Neuronal stem cell (in vitro differentiated cells): ENCODE results near the gene FABP3.

ENCODE experiments used
- DNase-seq: peaks from one replicate; pipeline ENCODE4 v3.0.0-alpha.2; 2013; ENCODE audit warnings: low spot score
- H2AFZ ChIP-seq: one replicate; pipeline ENCODE4 v1.6.1; 2013; ENCODE audit warnings: mild to moderate bottlenecking, low read length, inconsistent platforms
- H2AK5ac ChIP-seq: 2 replicates; pipeline ENCODE4 v1.6.1; 2013; ENCODE audit warnings: low read depth, mild to moderate bottlenecking, inconsistent platforms, low read length, moderate library complexity, mixed read lengths
- H2BK120ac ChIP-seq: 2 replicates; pipeline ENCODE4 v1.6.1; 2013; ENCODE audit warnings: low read depth, mild to moderate bottlenecking, inconsistent platforms, low read length, moderate library complexity, mixed read lengths
- H2BK12ac ChIP-seq: one replicate; pipeline ENCODE4 v1.6.1; 2013; ENCODE audit warnings: low read length, inconsistent platforms
- H2BK15ac ChIP-seq: 2 replicates; pipeline ENCODE4 v1.6.1; 2013; ENCODE audit warnings: mild to moderate bottlenecking, low read length, inconsistent platforms, mixed read lengths
- H2BK5ac ChIP-seq: one replicate; pipeline ENCODE4 v1.6.1; 2013; ENCODE audit warnings: inconsistent platforms, mild to moderate bottlenecking, low read length, moderate library complexity
- H3K14ac ChIP-seq: one replicate; pipeline ENCODE4 v1.6.1; 2013; ENCODE audit warnings: low read length, inconsistent platforms
- H3K18ac ChIP-seq: 2 replicates; pipeline ENCODE4 v1.6.1; 2013; ENCODE audit warnings: low read length, inconsistent platforms
- H3K23ac ChIP-seq: 2 replicates; pipeline ENCODE4 v1.6.1; 2013; ENCODE audit warnings: low read depth, mild to moderate bottlenecking, mixed read lengths, low read length, inconsistent platforms; ENCODE audit not compliant: poor library complexity
- H3K27ac ChIP-seq: replicated peaks from 3 replicates; pipeline ENCODE4 v1.5.1; 2013; ENCODE audit warnings: low read length, inconsistent platforms
- H3K27me3 ChIP-seq, 3 experiments: 2 replicates each; pipeline ENCODE4 v1.6.1; 2013; ENCODE audit warnings: low read length in 3 of 3, mild to moderate bottlenecking in 2 of 3, inconsistent platforms in 1 of 3, low read depth in 1 of 3, mixed read lengths in 1 of 3, moderate library complexity in 1 of 3; ENCODE audit not compliant: control insufficient read depth in 3 of 3, insufficient read depth in 3 of 3
- H3K36me3 ChIP-seq, 2 donors: replicated peaks in 1 of 2; 2 replicates each; pipeline ENCODE4 v1.6.1; 2013; ENCODE audit warnings: low read length in 2 of 2; ENCODE audit not compliant: control insufficient read depth in 2 of 2, insufficient read depth in 2 of 2
- H3K4ac ChIP-seq: 2 replicates; pipeline ENCODE4 v1.6.1; 2013; ENCODE audit warnings: inconsistent platforms, mild to moderate bottlenecking, low read length, moderate library complexity
- H3K4me1 ChIP-seq, 2 donors: 1 replicate in 1 of 2; 2 replicates in 1 of 2; pipeline ENCODE4 v1.6.1; 2013; ENCODE audit warnings: low read length in 2 of 2, low read depth in 1 of 2; ENCODE audit not compliant: control insufficient read depth in 2 of 2, insufficient read depth in 1 of 2
- H3K4me2 ChIP-seq: one replicate; pipeline ENCODE4 v1.6.1; 2013; ENCODE audit warnings: mild to moderate bottlenecking, low read length, inconsistent platforms; ENCODE audit not compliant: insufficient read depth, poor library complexity, severe bottlenecking
- H3K4me3 ChIP-seq, 2 donors: 2 replicates each; pipeline ENCODE4 v1.5.1; 2013; ENCODE audit warnings: low read length in 2 of 2, mild to moderate bottlenecking in 2 of 2, inconsistent platforms in 1 of 2, moderate library complexity in 1 of 2
- H3K79me1 ChIP-seq: one replicate; pipeline ENCODE4 v1.6.1; 2013; ENCODE audit warnings: low read depth, mild to moderate bottlenecking, inconsistent platforms, low read length, moderate library complexity
- H3K9ac ChIP-seq: one replicate; pipeline ENCODE4 v1.6.1; 2013; ENCODE audit warnings: mild to moderate bottlenecking, low read depth, low read length, inconsistent platforms; ENCODE audit not compliant: poor library complexity
- H3K9me3 ChIP-seq, 2 donors: replicated peaks in 1 of 2; 2 replicates each; pipeline versions ENCODE3 to v1.6.1; 2013; ENCODE audit warnings: low read length in 2 of 2, mild to moderate bottlenecking in 2 of 2, inconsistent platforms in 1 of 2, low read depth in 1 of 2, mixed read lengths in 1 of 2, moderate library complexity in 1 of 2; ENCODE audit not compliant: control insufficient read depth in 2 of 2, insufficient read depth in 1 of 2
- H4K8ac ChIP-seq: one replicate; pipeline ENCODE4 v1.6.1; 2013; ENCODE audit warnings: low read depth, mild to moderate bottlenecking, inconsistent platforms, low read length, moderate library complexity
- H4K91ac ChIP-seq: one replicate; pipeline ENCODE4 v1.6.1; 2013; ENCODE audit warnings: low read length, low read depth, mild to moderate bottlenecking, inconsistent platforms; ENCODE audit not compliant: poor library complexity
- WGBS, 2 donors: extraction: QIAGEN DNeasy Blood & Tissue Kit; methylation state at CpG; one replicate each; pipeline ENCODE4 v1.1.7; 2013; ENCODE audit warnings: missing lambda C conversion rate in 2 of 2, mixed read lengths in 1 of 2; ENCODE audit not compliant: insufficient read length in 2 of 2, insufficient replicate concordance in 1 of 2; ENCODE audit errors: extremely low coverage in 2 of 2; 5-methylcytosine and 5-hydroxymethylcytosine counted together

Gene FABP3

GRCh38 chr1:31405578-31406245 lies 32.8 kb upstream of the FABP3 start:
- no peak for DNase-seq
- Histone ChIP-seq H2BK12ac (no peak overlapping the region), H2AFZ (no peak overlapping the region), H3K27me3 (no peaks in the 10 kb centered on the region), H3K79me1 (no peaks in the 10 kb centered on the region), H2BK120ac (no peak overlapping the region), H3K18ac (no peak overlapping the region), H3K4me2 (no peak overlapping the region), H3K4me3 (no peak overlapping the region), H3K9ac (no peak overlapping the region), H2BK5ac (no peak overlapping the region), H3K9me3 (no peaks in the 10 kb centered on the region), H3K14ac (no peak overlapping the region), H2AK5ac (no peak overlapping the region), H3K36me3 (no peaks in the 10 kb centered on the region), H4K8ac (no peak overlapping the region), H2BK15ac (no peak overlapping the region), H4K91ac (no peak overlapping the region), H3K4ac (no peak overlapping the region), H3K4me1 (peaks cover 4 to 5% of the 10 kb centered on the region in 2 donors), H3K23ac (no peak overlapping the region), H3K27ac (no peak overlapping the region)
- no CpG with 5 or more reads among the region's 6 CpGs for WGBS, 2 donors

- no peaks in the 10 kb centered on the region for H3K79me1 ChIP-seq
- no peak overlapping the region for H2BK5ac ChIP-seq
- H3K4me3 ChIP-seq: no peak overlapping the region
- no peaks in the 10 kb centered on the region for H3K36me3 ChIP-seq
- H3K23ac ChIP-seq: no peak overlapping the region
- H3K4ac ChIP-seq: no peak overlapping the region
- H3K27me3 ChIP-seq: no peaks in the 10 kb centered on the region
- no peak overlapping the region for H4K91ac ChIP-seq
- no peak overlapping the region for H4K8ac ChIP-seq
- no peak overlapping the region for H3K9ac ChIP-seq
- H3K4me2 ChIP-seq: no peak overlapping the region
- no peak overlapping the region for H3K18ac ChIP-seq
- H2BK120ac ChIP-seq: no peak overlapping the region
- H2BK15ac ChIP-seq: no peak overlapping the region
- H3K14ac ChIP-seq: no peak overlapping the region
- WGBS, 2 donors: no CpG with 5 or more reads among the region's 2 CpGs
- H3K27ac ChIP-seq: no peak overlapping the region
- H3K9me3 ChIP-seq: no peaks in the 10 kb centered on the region
- no peak overlapping the region for H2BK12ac ChIP-seq
- no peak for DNase-seq
- H3K4me1 ChIP-seq: peaks cover 0 to 8% of the 10 kb centered on the region in 2 donors
- H2AK5ac ChIP-seq: no peak overlapping the region
- H2AFZ ChIP-seq: no peak overlapping the region
These were observed 28.4 kb upstream of the FABP3 start for GRCh38 chr1:31401241-31401640.

DNA sequence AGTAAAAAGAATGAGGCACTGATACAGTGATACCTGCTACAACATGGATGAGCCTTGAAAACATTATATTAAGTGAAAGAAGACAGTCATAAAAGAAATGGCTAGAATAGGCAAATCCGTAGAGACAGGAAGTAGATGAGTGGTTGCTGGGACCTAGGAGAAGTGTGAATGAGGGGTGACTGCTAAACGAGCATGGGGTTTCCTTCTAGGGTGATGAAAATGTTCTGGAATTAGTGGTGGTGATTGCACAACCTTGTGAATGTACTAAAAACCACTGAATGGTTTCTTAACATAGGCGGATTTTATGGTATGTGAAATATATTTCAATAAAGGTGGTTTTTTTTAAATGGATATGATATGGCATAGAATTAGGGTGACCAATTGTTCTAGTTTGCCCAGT lies 27.5 kb upstream of the FABP3 start:
- Histone ChIP-seq H3K4me3 (no peak overlapping the region), H2BK15ac (no peak overlapping the region), H4K8ac (no peak overlapping the region), H3K9me3 (no peaks in the 10 kb centered on the region), H3K18ac (no peak overlapping the region), H3K9ac (no peak overlapping the region), H3K36me3 (no peaks in the 10 kb centered on the region), H3K79me1 (no peaks in the 10 kb centered on the region), H3K4ac (no peak overlapping the region), H3K14ac (no peak overlapping the region), H3K23ac (no peak overlapping the region), H2AFZ (no peak overlapping the region), H3K4me2 (no peak overlapping the region), H3K4me1 (peaks cover 0 to 8% of the 10 kb centered on the region in 2 donors), H2BK120ac (no peak overlapping the region), H2BK12ac (no peak overlapping the region), H3K27me3 (no peaks in the 10 kb centered on the region), H3K27ac (no peak overlapping the region), H2AK5ac (no peak overlapping the region), H2BK5ac (no peak overlapping the region), H4K91ac (no peak overlapping the region)
- WGBS, 2 donors: no CpG with 5 or more reads among the region's 3 CpGs
- DNase-seq: no peak

DNA sequence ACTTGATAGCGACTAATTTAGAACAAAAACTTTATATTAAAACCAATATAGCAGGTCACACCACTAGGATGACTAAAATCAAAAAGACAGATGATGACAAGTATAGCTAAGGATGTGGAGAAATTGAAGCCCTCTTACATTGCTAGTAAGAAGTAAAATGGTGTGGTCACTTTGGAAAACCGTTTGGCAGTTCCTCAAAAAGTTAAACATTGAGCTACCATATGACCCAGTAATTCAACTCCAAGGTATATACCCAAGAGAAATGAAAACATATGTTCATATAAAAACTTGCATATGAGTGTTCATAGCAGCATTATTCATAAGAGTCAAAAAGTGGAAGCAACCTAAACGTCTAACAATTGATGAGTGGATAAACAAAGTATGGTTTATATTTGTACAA lies 27.1 kb upstream of the FABP3 start:
- H3K27me3 ChIP-seq: no peaks in the 10 kb centered on the region
- H2BK15ac ChIP-seq: no peak overlapping the region
- H2AK5ac ChIP-seq: no peak overlapping the region
- no peak overlapping the region for H4K8ac ChIP-seq
- no peak overlapping the region for H3K4ac ChIP-seq
- no peak overlapping the region for H3K23ac ChIP-seq
- H3K9ac ChIP-seq: no peak overlapping the region
- H2AFZ ChIP-seq: no peak overlapping the region
- H3K36me3 ChIP-seq: no peaks in the 10 kb centered on the region
- no peak overlapping the region for H4K91ac ChIP-seq
- no peak overlapping the region for H2BK5ac ChIP-seq
- no peak overlapping the region for H3K4me2 ChIP-seq
- no CpG with 5 or more reads among the region's 3 CpGs for WGBS, 2 donors
- no peak overlapping the region for H3K18ac ChIP-seq
- no peaks in the 10 kb centered on the region for H3K9me3 ChIP-seq
- no peaks in the 10 kb centered on the region for H3K79me1 ChIP-seq
- DNase-seq: no peak
- H3K14ac ChIP-seq: no peak overlapping the region
- H2BK12ac ChIP-seq: no peak overlapping the region
- H3K27ac ChIP-seq: no peak overlapping the region
- H3K4me3 ChIP-seq: no peak overlapping the region
- H3K4me1 ChIP-seq: peaks cover 0 to 8% of the 10 kb centered on the region in 2 donors
- no peak overlapping the region for H2BK120ac ChIP-seq
